CD4-positive, alpha-beta T cell treated with Interleukin-10 for 1 hour (primary cell): ENCODE results near the gene DHX30.
"Not testable (repeated sequence)": the region's sequence is repeated elsewhere in the genome, so short reads cannot be mapped to it uniquely, and the experiment has no call there.

ENCODE experiments used
- DNase-seq: peaks from one replicate; pipeline ENCODE4 v3.0.0-alpha.2; 2020

Gene DHX30, protein sequence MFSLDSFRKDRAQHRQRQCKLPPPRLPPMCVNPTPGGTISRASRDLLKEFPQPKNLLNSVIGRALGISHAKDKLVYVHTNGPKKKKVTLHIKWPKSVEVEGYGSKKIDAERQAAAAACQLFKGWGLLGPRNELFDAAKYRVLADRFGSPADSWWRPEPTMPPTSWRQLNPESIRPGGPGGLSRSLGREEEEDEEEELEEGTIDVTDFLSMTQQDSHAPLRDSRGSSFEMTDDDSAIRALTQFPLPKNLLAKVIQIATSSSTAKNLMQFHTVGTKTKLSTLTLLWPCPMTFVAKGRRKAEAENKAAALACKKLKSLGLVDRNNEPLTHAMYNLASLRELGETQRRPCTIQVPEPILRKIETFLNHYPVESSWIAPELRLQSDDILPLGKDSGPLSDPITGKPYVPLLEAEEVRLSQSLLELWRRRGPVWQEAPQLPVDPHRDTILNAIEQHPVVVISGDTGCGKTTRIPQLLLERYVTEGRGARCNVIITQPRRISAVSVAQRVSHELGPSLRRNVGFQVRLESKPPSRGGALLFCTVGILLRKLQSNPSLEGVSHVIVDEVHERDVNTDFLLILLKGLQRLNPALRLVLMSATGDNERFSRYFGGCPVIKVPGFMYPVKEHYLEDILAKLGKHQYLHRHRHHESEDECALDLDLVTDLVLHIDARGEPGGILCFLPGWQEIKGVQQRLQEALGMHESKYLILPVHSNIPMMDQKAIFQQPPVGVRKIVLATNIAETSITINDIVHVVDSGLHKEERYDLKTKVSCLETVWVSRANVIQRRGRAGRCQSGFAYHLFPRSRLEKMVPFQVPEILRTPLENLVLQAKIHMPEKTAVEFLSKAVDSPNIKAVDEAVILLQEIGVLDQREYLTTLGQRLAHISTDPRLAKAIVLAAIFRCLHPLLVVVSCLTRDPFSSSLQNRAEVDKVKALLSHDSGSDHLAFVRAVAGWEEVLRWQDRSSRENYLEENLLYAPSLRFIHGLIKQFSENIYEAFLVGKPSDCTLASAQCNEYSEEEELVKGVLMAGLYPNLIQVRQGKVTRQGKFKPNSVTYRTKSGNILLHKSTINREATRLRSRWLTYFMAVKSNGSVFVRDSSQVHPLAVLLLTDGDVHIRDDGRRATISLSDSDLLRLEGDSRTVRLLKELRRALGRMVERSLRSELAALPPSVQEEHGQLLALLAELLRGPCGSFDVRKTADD

DNA sequence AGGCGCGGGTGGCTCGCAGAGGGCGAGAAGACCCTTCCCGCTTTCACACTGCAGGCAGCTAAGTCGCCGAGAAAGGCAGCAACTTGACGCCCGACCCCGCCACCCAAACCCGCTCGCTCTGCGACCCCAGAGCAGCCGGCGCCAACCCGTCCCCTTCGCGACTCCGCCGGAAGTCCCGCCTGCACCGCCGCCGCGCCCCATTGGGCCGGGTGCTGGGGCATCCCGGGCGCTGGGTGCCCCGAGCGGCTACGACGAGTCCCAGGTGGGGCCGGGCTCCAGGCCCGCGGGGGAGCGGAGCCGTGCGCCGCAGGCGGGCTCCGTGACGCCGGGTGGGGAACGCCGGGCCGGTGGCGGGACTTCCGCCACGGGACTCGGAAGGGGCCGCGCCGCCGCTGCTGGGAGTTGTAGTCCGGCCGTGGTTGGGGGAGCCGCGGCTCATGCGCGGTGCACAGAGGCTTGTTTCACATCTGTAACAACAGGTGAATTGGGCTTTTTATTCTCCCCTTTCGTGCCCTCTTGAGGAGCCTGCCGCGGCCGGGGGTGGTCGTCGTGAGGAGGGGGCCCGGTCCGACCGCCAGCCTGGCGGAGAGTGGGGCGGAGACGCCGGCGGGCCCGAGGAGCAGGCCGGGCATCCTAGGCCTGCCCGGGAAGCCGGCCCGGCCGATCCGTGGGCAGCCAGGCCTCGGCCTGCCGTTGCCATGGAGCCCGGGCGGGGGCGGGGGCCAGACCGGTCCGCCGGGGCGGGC, at the start of gene DHX30:
Gene DHX30 (plus strand): TSS at position 405 of the 746 bp plus-strand sequence. CDS start 7,546 bp downstream, outside the sequence.
- DNase-seq = peak; percentile 89

DNA sequence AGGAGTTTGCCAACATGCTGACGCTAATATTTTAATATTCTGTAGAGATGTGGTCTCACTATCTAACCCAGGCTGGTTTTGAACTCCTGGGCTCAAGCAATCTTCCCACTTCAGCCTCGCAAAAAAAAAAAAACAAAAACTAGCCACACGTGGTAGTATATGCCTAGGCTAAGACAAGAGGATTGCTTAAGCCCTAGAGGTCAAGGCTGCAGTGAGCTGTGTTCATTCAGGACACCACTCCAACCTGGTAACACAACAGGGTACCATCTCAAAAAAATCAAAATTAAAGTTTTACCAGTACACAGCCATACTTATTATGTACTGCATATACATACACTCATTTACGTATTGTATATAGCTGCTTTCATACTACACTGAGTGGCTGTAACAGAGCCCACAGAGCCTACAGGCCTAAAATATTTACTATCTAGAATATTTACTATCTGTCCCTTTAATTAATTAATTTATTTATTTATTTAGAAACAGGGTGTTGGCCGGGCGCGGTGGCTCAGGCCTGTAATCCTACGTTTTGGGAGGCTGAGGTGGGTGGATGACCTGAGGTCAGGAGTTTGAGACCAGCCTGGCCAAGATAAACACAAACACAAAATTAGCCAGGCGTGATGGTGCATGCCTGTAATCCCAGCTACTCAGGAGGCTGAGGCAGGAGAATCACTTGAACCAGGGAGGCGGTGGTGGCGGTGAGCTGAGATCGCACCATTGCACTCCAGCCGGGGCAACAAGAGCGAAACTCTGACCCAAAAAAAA, 44.5 kb upstream of the DHX30 start:
- DNase-seq = no peak

DNA sequence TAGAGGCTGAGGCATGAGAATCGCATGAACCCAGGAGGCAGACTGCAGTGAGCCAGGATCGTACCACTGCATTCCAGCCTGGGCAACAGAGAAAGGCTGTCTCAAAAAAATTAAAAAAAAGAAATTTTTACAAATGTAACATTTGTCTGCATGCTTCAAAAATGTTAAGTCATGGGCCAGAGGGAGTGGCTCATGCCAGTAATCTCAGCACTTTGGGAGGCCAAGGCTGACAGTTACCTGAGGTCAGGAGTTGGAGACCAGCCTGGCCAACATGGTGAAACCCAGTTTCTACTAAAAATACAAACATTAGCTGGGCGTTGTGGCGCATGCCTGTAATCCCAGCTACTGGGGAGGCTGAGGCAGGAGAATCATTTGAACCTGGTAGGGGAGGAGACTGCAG, 42.7 kb upstream of the DHX30 start:
- DNase-seq = not testable (repeated sequence)

DNA sequence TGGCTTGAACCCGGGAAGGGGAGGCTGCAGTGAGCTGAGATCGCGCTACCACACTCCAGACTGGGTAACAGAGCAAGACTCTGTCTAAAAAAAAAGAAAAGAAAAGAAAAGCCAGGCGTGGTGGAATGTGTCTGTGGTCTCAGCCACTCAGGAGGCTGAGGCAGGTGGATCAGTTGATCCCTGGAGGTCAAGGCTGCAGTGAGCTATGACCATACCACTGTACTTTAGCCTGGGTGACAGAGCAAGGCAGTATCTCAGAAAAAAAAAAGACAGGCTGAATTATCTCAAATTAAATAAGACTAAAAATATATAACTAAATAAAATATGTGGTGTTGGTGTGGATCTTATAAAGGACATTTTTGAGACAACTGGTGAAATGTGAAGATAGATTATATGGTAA, 41.9 kb upstream of the DHX30 start:
- no peak for DNase-seq

DNA sequence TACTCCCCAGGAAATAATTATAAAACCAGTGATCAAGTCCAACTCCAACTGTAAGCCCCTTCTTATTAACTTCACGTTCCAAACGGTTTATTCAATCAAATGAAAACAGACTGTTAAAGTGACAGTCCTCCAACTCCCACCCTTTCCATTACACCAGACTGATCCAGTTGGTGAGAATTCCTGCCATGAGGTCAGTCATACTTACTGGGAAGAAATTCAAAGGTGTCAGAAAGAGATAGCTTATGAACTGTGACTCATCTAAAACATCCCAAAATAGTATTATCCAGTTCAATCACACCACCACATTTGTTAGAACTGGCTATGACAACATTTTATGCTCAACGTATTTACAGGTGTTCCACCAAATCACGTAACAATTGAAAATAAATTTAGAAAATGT, 40.7 kb upstream of the DHX30 start:
- no peak for DNase-seq

DNA sequence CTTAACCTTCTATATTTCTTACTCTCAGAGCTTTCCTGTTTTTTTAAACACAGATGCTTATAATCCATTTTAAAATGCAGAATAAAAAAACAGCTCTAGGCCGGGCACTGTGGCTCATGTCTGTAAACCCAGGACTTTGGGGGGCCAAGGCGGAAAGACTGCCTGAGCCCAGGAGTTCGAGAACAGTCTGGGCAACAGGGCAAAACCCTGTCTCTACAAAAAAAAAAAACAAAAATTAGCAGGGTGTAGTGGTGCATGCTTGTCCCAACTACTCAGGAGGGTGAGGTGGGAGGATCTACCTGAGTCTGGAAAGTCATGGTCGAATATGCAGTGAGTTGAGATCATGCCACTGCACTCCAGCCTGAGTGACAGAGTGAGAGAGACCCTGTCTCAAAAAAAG, 36.8 kb upstream of the DHX30 start:
- DNase-seq = no peak

DNA sequence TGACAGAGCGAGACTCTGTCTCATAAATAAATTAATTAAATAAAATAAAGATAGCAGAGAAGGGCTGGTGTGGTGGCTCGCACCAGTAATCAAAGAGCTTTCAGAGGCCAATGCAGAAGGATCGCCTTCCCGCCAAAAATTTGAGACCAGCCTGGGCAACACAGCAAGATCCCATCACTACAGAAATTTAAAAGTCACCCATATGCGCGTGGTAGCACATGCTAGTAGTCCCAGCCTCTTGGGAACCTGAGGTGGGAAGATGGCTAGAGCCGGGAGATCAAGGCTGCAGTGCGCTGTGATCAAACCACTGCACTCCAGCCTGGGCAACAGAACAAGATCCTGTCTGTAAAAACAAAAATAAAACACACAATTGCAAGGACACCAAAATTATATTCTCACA, 30.9 kb upstream of the DHX30 start:
- no peak for DNase-seq

DNA sequence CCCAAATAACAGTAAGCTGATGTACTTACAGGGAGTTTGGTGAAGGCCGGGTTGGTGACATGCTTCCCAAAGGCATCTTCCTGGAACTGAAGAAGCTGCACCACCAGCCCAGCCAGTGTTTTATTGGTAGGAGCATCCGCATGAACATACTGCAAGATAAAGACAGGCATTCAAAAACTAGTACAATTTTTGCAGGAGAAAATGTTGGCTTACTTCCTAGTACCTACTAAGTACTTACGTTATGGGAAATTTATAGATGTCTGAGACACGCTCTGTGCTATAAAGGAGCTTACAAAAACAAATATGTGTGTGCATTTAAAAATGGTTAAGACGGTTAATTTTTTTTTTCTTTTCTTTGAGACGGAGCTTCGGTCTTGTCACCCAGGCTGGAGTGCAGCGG, 30.1 kb upstream of the DHX30 start:
- DNase-seq = no peak

DNA sequence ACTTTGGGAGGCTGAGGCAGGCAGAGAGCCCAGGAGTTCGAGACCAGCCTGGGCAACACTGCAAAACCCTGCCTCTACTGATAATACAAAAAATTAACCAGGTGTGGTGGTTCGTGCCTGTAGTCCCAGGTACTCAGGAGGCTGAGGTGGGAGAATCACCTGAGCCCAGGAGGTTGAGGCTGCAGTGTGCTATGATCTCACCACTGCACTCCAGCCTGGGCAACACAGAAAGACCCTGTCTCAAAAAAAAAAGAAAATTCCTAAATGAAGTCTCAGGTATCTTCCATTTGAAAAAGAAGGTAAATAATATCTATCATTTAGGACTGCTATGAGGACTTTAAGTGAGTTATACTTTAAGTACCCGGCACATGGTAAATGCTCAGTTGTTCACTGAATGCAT, 24.2 kb upstream of the DHX30 start:
- no peak for DNase-seq

DNA sequence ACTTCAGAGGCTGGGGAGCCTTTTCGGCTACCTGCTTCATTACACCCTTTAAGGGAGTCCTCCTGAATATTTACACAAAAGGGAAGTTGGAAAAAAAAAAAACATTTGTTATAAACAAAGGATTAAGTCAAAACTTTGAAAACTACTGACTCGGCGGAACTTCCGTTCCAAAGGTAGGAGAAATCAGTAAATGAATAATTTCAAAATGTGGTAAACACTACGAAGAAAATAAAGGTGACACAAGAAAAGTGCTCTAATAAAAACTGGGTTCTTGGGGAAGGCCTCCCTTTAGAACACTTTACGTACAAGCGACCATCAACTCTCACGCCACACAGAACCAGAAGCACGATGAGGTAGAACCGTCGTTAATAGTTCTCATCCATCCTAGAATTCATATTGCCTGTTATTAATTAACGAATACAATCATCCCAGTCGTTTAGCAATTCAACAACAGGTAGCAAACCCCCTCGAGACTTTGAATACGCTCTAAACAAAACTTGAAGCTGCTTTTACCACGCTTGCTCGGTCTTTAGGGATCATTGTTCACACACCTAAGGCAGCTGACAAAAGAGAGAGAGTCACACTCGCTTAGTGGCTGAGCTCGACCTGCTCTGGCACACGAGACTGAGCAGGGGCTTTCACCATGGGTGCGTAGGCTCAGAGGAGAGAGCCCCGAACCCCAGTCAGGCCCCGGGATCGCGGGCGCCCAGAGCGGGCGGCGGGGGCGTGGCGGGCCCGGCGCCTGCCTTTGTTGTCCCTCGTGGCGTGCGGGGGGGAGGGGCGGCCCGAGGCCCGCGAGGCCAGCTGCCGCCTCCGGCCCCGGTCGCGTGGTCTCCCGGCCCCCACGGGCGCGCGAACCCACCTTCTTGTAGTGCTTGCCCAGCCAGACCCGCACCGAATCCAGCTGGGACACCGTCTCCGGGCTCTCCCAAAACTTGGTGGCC, 21.9 kb upstream of the DHX30 start:
- peak; percentile 70 for DNase-seq

DNA sequence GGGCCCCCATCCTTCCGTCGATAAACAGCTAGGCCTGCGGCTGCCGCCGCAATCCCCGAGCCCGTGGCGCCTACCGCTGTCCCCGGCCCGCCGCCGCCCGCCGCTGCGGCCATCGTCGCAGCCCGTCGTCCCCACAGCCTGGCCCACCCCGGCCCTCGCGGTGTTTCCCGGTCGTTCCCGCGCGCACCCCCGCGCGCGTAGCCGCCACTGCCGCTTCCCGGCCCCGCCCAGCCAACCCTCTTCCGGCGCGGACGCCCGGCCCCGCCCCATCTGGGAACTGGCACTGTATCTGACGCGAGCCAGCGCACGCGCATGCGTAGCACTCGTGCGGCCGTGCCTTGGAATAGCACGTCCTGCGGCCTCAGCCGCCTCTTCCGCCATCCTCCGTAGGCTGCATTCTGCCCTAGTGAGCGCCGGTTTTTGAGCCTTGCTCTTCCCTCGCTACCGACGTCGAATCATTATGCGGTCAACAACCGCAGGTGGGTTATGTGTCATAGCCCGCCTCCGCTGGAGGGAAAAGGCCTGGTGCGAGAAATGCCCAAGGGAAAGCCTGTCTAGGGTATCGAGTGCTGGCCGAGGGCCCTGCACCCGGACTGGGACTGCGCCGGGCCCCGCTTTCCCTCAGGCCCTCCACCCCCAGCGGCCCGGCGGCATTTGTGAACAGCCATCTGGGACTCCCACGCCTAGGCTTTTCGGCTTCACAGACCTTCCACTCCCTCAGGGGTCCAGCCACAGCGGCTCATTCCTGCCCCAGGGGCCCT, 21.1 kb upstream of the DHX30 start, which contains the start of gene SMARCC1:
Gene SMARCC1 (minus strand): TSS at position 209 of the 761 bp plus-strand sequence. CDS start 96 bp downstream, at position 113.
- DNase-seq = peak; percentile 98

DNA sequence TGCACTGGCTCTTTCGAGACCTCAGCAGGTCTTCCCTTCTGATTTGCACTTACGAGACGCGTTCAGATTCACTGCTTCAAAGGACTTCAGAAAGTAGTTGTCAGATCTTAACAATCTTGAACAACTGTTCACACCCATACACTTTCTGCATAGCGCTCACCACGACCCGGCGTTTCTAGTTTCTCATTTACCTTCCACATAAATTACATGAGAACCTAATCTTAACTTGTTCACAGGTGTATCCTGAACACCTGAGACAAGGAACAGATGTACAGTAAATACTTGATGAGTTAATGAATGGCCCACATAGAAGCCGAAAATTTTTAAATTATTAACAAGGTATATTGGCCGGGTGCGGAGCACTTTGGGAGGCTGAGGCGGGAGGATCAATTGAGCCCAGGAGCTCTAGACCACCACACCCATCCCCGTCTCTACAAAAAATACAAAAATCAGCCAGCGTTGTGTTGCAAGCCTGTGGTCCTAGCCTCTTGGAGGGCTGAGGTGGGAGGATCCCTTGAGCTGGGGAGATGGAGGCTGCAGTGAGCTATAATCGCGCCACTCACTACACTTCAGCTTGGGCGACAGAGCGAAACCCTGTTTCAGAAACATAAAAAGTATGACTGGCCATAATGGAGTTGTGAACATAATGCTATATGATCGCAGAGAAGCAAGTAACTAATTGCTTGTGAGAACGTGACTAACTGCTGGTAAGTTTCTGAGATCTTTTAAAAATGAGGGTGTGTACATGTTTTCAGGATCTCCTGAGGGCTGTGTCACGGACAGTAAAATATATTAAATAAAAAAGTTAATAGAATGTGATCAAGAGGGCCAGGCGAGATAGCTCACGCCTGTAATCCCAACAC, 20.3 kb upstream of the DHX30 start:
- DNase-seq = no peak

DNA sequence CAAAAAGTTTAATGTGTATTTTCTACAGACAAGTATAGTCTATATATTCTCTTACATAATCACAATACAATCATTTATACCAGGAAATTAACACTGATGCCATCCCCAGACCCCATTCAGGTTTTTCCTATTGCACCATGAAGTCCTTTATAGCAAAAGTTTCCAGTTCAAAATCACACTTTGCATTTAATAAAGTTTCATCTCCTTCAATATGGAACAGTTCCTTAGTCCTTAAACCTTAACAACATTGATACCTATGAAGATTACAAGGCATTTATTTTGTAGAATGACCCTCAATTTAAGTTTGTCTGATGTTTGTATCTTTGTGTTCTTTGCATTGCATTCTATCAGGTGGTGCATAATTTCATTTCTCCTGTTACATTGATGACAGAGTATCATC, 19.3 kb upstream of the DHX30 start:
- DNase-seq = no peak

DNA sequence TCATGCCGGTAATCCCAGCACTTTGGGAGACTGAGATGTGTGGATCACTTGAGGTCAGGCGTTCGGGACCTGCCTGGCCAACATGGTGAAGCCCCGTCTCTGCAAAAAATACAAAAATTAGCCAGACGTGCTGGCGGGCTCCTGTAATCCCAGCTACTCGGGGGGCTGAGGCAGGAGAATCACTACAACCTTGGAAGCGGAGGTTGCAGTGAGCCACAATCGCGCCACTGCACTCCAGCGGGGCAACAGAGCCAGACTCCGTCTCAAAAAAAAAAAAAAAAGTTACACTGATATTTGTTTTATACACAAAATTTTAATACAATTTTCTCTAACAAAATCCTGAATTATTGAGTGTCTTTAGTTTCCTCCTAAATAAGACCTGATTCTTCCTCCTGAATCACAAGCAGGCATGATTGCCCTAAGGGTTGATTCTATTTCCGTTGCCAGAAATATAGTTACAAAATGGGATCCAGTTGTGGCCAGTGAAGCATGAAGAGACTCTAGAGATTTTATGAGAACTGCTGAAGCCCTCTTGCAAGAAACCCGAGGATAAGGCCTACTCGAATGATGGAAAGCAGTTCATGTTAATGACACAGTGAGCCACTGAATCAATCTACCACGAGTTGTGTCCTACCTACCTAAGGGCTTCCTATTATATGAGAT, 11.6 kb upstream of the DHX30 start:
- DNase-seq = no peak

DNA sequence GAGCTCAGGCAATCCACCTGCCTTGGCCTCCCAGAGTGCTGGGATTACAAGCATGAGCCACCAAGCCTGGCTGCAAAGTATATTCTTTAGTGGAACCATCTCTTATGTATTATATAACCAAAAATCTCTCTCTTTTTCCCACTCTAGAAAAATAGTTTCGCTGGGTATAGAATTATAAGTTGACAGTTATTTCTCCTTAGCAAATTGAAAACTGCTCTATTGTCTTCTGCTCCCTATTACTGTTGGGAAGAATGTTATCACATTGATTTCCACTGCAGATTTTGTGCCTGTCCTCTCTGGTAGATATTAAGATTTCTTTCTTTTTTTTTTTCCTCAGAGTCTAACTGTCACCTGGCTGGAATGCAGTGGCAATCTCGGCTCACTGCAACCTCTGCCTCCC, 10.2 kb upstream of the DHX30 start:
- DNase-seq = no peak

DNA sequence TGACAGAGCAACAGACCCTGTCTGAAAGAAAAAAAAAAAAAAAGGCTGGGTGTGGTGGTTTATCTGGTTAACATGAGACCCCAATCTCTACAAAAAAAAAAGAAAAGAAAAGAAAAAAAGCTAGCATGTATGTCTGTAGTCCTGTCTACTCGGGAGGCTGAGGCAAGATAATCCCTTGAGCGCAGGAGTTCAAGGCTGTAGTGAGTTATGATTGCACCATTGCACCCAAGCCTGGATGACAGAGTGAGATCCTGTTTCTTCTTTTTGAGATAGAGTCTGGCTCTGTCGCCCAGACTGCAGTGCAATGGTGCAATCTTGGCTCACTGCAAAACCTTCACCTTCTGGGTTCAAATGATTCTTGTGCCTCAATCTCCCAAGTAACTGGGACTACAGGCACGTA, 8.4 kb upstream of the DHX30 start:
- DNase-seq = no peak

DNA sequence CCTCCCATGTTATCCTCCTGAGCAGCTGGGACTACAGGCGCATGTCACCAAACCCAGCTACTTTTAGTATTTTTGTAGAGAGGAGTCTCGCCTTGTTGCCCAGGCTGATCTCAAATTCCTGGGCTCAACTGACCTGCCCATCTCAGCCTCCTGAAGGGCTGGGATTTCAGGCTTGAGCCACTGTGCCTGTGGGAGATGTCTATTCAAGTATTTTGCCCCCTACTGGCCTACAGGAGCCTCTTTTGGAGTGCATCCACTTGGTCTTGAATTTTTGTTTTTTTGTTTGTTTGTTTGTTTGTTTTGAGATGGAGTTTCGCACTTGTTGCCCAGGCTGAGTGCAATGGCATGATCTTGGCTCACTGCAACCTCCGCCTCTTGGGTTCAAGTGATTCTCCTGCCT, 3.2 kb upstream of the DHX30 start:
- no peak for DNase-seq

DNA sequence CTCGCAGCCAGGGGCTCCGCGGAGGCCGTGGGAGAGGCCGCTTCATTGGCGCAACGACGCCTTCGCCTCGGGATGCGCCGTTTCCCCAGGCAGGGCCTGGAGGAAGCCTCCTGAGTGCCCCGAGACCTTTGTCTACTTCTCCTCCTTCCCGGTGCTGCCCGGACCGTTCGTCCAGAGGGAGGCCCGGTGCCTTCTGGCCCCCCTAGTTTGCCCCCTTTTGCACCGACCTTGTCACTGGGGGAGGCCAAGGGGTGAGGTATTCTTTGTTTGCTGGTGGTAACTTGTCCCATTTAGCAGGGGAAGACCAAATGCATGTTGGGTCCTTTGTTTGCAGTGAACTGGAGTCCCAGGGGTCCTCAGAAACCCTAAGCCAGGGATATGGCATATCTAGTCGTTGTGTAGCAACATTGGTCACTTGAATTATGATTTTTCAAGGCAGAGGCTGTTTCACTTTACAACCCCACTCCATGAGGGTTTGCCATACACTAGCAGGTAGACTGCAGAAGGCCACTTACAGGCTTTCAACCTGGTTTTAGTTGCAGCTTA, 615 bp downstream of the DHX30 start:
- no peak for DNase-seq
